HepG2 (cell line): ENCODE measurements around the gene PRKAR1B. TPM values are rescaled to one million over a fixed set of nuclear protein-coding genes. Genes with fewer than 3 reads are reported as not detected.

Source experiments
- ATAC-seq: fragments of 200-7000 bp; cut with Tn5 transposase; 3 replicates; pipeline ENCODE4 v1.9.1; 2020; ENCODE audit warnings: mild to moderate bottlenecking, moderate library complexity
- BruUV-seq: library from RNA; stranded (reverse); fragments of 400-500 nt; replicated peaks from 2 replicates; lab custom pipeline; 2021; lab: Mats Ljungman, UMichigan
- CTCF ChIA-PET: fragments of 300-600 bp; formaldehyde crosslinking; extraction: SDS; loops from one replicate; lab custom pipeline; 2021; ENCODE audit warnings: low total read pairs, inconsistent platforms, low intra/inter-chr PET ratio; lab: Yijun Ruan, JAX
- POLR2A ChIA-PET: fragments of 350-600 bp; sonication (Branson Sonifier 250); formaldehyde crosslinking; loops from one replicate; lab custom pipeline; 2020; ENCODE audit warnings: antibody characterized with exemption, inconsistent platforms; lab: Yijun Ruan, JAX
- DNase-seq: peaks from one replicate; pipeline ENCODE4 v3.0.0-alpha.2; 2015; ENCODE audit warnings: low spot score
- FAIRE-seq: peaks from 3 replicates; lab custom pipeline; 2011; peaks lifted over from hg19 to GRCh38; lab: Jason Lieb, UNC
- H2AFZ ChIP-seq: one replicate; pipeline ENCODE4 v1.6.1; 2011; ENCODE audit warnings: low read length, inconsistent platforms
- H3K27ac ChIP-seq: fragments of 300-600 bp; 3 replicates; pipeline ENCODE4 v1.8.0; 2011; ENCODE audit warnings: mixed run types, mild to moderate bottlenecking, mixed read lengths, low read length, inconsistent platforms; ENCODE audit not compliant: insufficient read depth; ENCODE audit errors: extremely low read length
- H3K27me3 ChIP-seq, 2 experiments: fragments of 200-600 bp in 1 of 2; 2 replicates in 1 of 2; 3 replicates in 1 of 2; pipeline versions ENCODE4 v1.6.0 to v1.8.0; 2011; ENCODE audit warnings: low read length in 2 of 2, mild to moderate bottlenecking in 2 of 2, moderate library complexity in 2 of 2, inconsistent platforms in 1 of 2; ENCODE audit not compliant: insufficient read depth in 2 of 2, control insufficient read depth in 1 of 2
- H3K36me3 ChIP-seq, 2 experiments: fragments of 200-600 bp in 1 of 2; replicated peaks in 1 of 2; 2 replicates in 1 of 2; 3 replicates in 1 of 2; pipeline versions ENCODE4 v1.5.1 to v1.8.0; 2011; ENCODE audit warnings: low read length in 2 of 2, inconsistent platforms in 1 of 2; ENCODE audit not compliant: insufficient read depth in 2 of 2, control insufficient read depth in 1 of 2
- H3K4me1 ChIP-seq: 2 replicates; pipeline ENCODE4 v1.5.1; 2012; ENCODE audit warnings: low read length, inconsistent platforms; ENCODE audit not compliant: insufficient read depth
- H3K4me2 ChIP-seq: 2 replicates; pipeline ENCODE4 v1.6.0; 2011; ENCODE audit warnings: low read depth, low read length, inconsistent platforms
- H3K4me3 ChIP-seq, 3 experiments: fragments of 200-600 bp in 1 of 3; sonication (generic), shearing (Covaris generic) in 1 of 3; replicated peaks in 1 of 3; 2 replicates each; pipeline ENCODE4 v1.5.1; 2011 to 2016; ENCODE audit warnings: low read length in 3 of 3, inconsistent platforms in 2 of 3, low read depth in 2 of 3, mild to moderate bottlenecking in 2 of 3, control low read depth in 1 of 3, mixed read lengths in 1 of 3; ENCODE audit not compliant: insufficient read depth in 1 of 3
- H3K79me2 ChIP-seq: one replicate; pipeline ENCODE4 v1.6.1; 2011; ENCODE audit warnings: low read length, inconsistent platforms; ENCODE audit not compliant: insufficient read depth
- H3K9ac ChIP-seq: 2 replicates; pipeline ENCODE4 v1.6.0; 2011; ENCODE audit warnings: mild to moderate bottlenecking, low read depth, low read length, inconsistent platforms; ENCODE audit not compliant: insufficient read depth
- H3K9me3 ChIP-seq: 2 replicates; pipeline ENCODE4 v1.5.1; 2012; ENCODE audit warnings: mild to moderate bottlenecking, low read length
- H4K20me1 ChIP-seq: 2 replicates; pipeline ENCODE4 v1.6.0; 2011; ENCODE audit warnings: inconsistent platforms, mild to moderate bottlenecking, low read length, moderate library complexity; ENCODE audit not compliant: insufficient read depth
- ARNTL ChIP-seq: sonication (generic); formaldehyde crosslinking; IDR thresholded peaks from 2 replicates; pipeline ENCODE4 v1.4.0; 2020; ENCODE audit warnings: mild to moderate bottlenecking, missing genetic modification reagents
- ETV6 ChIP-seq: sonication (generic); formaldehyde crosslinking; conservative IDR thresholded peaks from 2 replicates; pipeline ENCODE4 v1.4.0; 2020; ENCODE audit warnings: missing genetic modification reagents
- MED8 ChIP-seq: sonication (generic); formaldehyde crosslinking; IDR thresholded peaks from 2 replicates; pipeline ENCODE4 v1.8.1; 2023; ENCODE audit warnings: mild to moderate bottlenecking, missing genetic modification reagents; ENCODE audit not compliant: insufficient replicate concordance
- PRMT3 ChIP-seq: sonication (generic); formaldehyde crosslinking; IDR thresholded peaks from 2 replicates; pipeline ENCODE4 v1.8.1; 2022; ENCODE audit warnings: low read depth, mild to moderate bottlenecking, moderate library complexity, missing genetic modification reagents, borderline replicate concordance
- TEAD2 ChIP-seq: sonication (generic); formaldehyde crosslinking; IDR thresholded peaks from 2 replicates; pipeline ENCODE4 v1.9.0; 2021; ENCODE audit warnings: missing genetic modification reagents
- WGBS: methylation state at CpG from one replicate; pipeline ENCODE4 v1.1.6; 2017; ENCODE audit warnings: low lambda C conversion rate; 5-methylcytosine and 5-hydroxymethylcytosine counted together
- in situ Hi-C: cut with HindIII; loops from 2 replicates; pipeline ENCODE4 v1.10.0; 2017; ENCODE audit warnings: low pct_unique_long_range_greater_than_20kb; ENCODE audit not compliant: extremely low pct_ligation_motif_present
- intact Hi-C: fragments of 100-400 bp; cut with micrococcal nuclease; formaldehyde crosslinking; loops from one replicate; pipeline ENCODE4 v1.10.0; 2022; ENCODE audit not compliant: unreplicated experiment
- polyA plus RNA-seq, 8 experiments: library from polyadenylated mRNA; depleted of rRNA in 3 of 8; stranded (reverse) in 7 of 8; unstranded in 1 of 8; fragments of >200 nt; fragmentation: Illumina TruSeq in 4 of 8; extraction: Trizol in 4 of 8; gene quantifications; 2 replicates each; pipeline versions ENCODE4 v1.2.1 to v1.2.3, GENCODE V29; 2011 to 2016; ENCODE audit warnings: low read depth in 4 of 8, missing spikeins in 1 of 8, mixed read lengths in 1 of 8; ENCODE audit not compliant: insufficient read depth in 1 of 8
- total RNA-seq, 5 experiments: library from RNA; depleted of rRNA; stranded (reverse); fragments of >200 nt; fragmentation: Illumina TruSeq; extraction: Trizol; gene quantifications; 2 replicates each; pipeline ENCODE4 v1.2.3, GENCODE V29; 2016; ENCODE audit warnings: low read depth in 1 of 5
- TF ChIP-seq, protein P1 (sequence below): sonication (generic); formaldehyde crosslinking; IDR thresholded peaks from 2 replicates; pipeline ENCODE4 v1.5.0; 2020; ENCODE audit warnings: mild to moderate bottlenecking, missing genetic modification reagents
- TF ChIP-seq, protein P2 (sequence below): sonication (generic); formaldehyde crosslinking; IDR thresholded peaks from 2 replicates; pipeline ENCODE4 v1.4.0; 2020; ENCODE audit warnings: low read depth, mild to moderate bottlenecking, missing genetic modification reagents

PRKAR1B gene
- total and polyA plus RNA-seq, 2 of the 13 experiments (the other 11 are each of a cell fraction or from before 2014, with no cell fraction given) = 7.9 to 28.2 TPM

DNA sequence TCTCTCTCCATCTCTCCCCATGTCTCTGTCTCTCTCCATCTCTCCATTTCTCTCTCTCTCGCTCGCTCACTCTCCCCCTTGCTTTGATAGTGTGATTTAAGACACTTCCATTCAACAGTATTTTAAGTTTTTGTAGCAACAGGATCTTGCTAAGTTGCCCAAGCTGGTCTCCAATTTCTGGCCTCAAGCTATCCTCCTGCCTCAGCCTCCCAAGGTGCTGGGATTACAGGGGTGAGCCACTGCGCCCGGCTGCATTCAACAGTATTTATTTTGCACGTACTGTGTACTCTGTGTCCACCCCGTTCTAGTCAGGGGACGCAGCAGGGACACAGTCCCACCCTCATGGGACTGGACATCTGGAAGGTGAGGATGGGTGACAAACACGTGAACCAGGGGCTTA lies 193.0 kb downstream of the PRKAR1B start:
- 79% methylated on average over 5 of the region's 8 CpGs for WGBS
- no peak overlapping the region for H3K9ac ChIP-seq
- H3K27ac ChIP-seq = no peak overlapping the region
- no peak overlapping the region for H3K4me3 ChIP-seq
- DNase-seq (no peak), ATAC-seq (no peak), FAIRE-seq (no peak)
- H3K36me3 ChIP-seq = no peaks in the 10 kb centered on the region
- POLR2A ChIA-PET = no interaction called here
- no peaks in the 10 kb centered on the region for H4K20me1 ChIP-seq
- H3K27me3 ChIP-seq = peaks cover 3 to 30% of the 10 kb centered on the region in 2 experiments
- in situ Hi-C loops = no loop called here
- H2AFZ ChIP-seq = no peak overlapping the region
- CTCF ChIA-PET = no interaction called here
- intact Hi-C loops = loop anchor here (10.0 kb wide), 1 partner anchor 81 kb away; no protein-coding TSS in a partner anchor
- H3K4me1 ChIP-seq = peaks cover 25% of the 10 kb centered on the region
- TF ChIP-seq ETV6 (CRISPR knock-in tag) = no peak
- TF ChIP-seq MED8 = no peak
- TF ChIP-seq ARNTL (CRISPR knock-in tag) = no peak
- no peak for TF ChIP-seq PRMT3 (CRISPR knock-in tag)
- TF ChIP-seq, protein P1, sequence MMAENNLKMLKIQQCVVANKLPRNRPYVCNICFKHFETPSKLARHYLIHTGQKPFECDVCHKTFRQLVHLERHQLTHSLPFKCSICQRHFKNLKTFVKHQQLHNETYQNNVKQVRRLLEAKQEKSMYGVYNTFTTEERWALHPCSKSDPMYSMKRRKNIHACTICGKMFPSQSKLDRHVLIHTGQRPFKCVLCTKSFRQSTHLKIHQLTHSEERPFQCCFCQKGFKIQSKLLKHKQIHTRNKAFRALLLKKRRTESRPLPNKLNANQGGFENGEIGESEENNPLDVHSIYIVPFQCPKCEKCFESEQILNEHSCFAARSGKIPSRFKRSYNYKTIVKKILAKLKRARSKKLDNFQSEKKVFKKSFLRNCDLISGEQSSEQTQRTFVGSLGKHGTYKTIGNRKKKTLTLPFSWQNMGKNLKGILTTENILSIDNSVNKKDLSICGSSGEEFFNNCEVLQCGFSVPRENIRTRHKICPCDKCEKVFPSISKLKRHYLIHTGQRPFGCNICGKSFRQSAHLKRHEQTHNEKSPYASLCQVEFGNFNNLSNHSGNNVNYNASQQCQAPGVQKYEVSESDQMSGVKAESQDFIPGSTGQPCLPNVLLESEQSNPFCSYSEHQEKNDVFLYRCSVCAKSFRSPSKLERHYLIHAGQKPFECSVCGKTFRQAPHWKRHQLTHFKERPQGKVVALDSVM = peak; percentile 83
- TF ChIP-seq TEAD2 (CRISPR knock-in tag) = no peak
- TF ChIP-seq, protein P2, sequence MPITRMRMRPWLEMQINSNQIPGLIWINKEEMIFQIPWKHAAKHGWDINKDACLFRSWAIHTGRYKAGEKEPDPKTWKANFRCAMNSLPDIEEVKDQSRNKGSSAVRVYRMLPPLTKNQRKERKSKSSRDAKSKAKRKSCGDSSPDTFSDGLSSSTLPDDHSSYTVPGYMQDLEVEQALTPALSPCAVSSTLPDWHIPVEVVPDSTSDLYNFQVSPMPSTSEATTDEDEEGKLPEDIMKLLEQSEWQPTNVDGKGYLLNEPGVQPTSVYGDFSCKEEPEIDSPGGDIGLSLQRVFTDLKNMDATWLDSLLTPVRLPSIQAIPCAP (CRISPR knock-in tag) = no peak
- TF ChIP-seq, all 625 proteins: peak for 1
- Histone ChIP-seq H3K4me2 (no peak overlapping the region), H3K79me2 (no peaks in the 10 kb centered on the region), H3K9me3 (no peaks in the 10 kb centered on the region)
- BruUV-seq = no TSS peak
